Lower leg skin (tissue), 4 donors: ENCODE data around the gene SCAMP4. TPM values are rescaled to one million over a fixed set of nuclear protein-coding genes. Genes with fewer than 3 reads are reported as not detected.

Experiments
- DNase-seq, 2 donors: peaks; one replicate each; pipeline ENCODE4 v3.0.0-alpha.2; 2019; ENCODE audit warnings: low spot score in 2 of 2
- H3K4me3 ChIP-seq: fragments of 200-600 bp; sonication (generic); 2 replicates; pipeline ENCODE4 v1.5.1; 2017; ENCODE audit warnings: mild to moderate bottlenecking, low read depth; ENCODE audit not compliant: poor library complexity, severe bottlenecking
- CTCF ChIP-seq, 3 donors: fragments of 450-650 bp; IDR thresholded peaks; one replicate each; pipeline ENCODE4 v1.5.1; 2016; ENCODE audit warnings: antibody characterized with exemption in 3 of 3, mild to moderate bottlenecking in 3 of 3, moderate library complexity in 2 of 3
- POLR2A ChIP-seq, 2 donors: fragments of 450-650 bp; IDR thresholded peaks; one replicate each; pipeline ENCODE4 v1.6.1; 2016 to 2017; ENCODE audit warnings: antibody characterized with exemption in 2 of 2, mild to moderate bottlenecking in 1 of 2, moderate library complexity in 1 of 2
- WGBS, 2 donors: methylation state at CpG; one replicate each; pipeline ENCODE4 v1.1.5; 2018; 5-methylcytosine and 5-hydroxymethylcytosine counted together
- intact Hi-C: fragments of 100-400 bp; cut with DNase I; formaldehyde crosslinking; loops from one replicate; pipeline ENCODE4 v1.15.0; 2023; ENCODE audit warnings: low total_unique reads
- total RNA-seq, 4 donors: library from RNA; depleted of rRNA; stranded (reverse); fragments of >200 nt; gene quantifications; one replicate each; pipeline ENCODE4 v1.1.0, GENCODE V29; 2016

SCAMP4 gene
- total RNA-seq, 4 donors from 2014 or later = 108 to 119 (median 113) TPM

GRCh38 chr19:1949304-1950101, 44.3 kb downstream of the SCAMP4 start:
- DNase-seq = no peak
- 95% methylated on average over 41 to 44 of the region's 44 CpGs for WGBS, 2 donors
- TF ChIP-seq POLR2A (IDR thresholded peaks at IDR 0.05) (no peak), CTCF (IDR thresholded peaks at IDR 0.05) (no peak)
- intact Hi-C loops = no loop called here
- no peak overlapping the region for H3K4me3 ChIP-seq

- no peak for DNase-seq
- TF ChIP-seq CTCF (IDR thresholded peaks at IDR 0.05) = no peak
- TF ChIP-seq POLR2A (IDR thresholded peaks at IDR 0.05) = no peak
- intact Hi-C loops = no loop called here
- WGBS, 2 donors = 96 to 98% methylated on average over 15 to 16 of the region's 16 CpGs
- H3K4me3 ChIP-seq = no peak overlapping the region
Observed at GRCh38 chr19:1950640-1951039, 45.4 kb downstream of the SCAMP4 start.

GRCh38 chr19:1952635-1953034, 47.4 kb downstream of the SCAMP4 start:
- no peak for DNase-seq
- WGBS, 2 donors = 79 to 81% methylated on average over 19 to 21 of the region's 21 CpGs
- intact Hi-C loops = no loop called here

GRCh38 chr19:1953037-1953436, 47.8 kb downstream of the SCAMP4 start:
- intact Hi-C loops = no loop called here
- DNase-seq = no peak
- no peak overlapping the region for H3K4me3 ChIP-seq
- TF ChIP-seq POLR2A (IDR thresholded peaks at IDR 0.05) = no peak
- no peak for TF ChIP-seq CTCF (IDR thresholded peaks at IDR 0.05)
- 88 to 93% methylated on average over 15 to 19 of the region's 19 CpGs for WGBS, 2 donors

More at GRCh38 chr19:1952635-1953034, 47.4 kb downstream of the SCAMP4 start:
- TF ChIP-seq POLR2A (IDR thresholded peaks at IDR 0.05) = no peak
- TF ChIP-seq CTCF (IDR thresholded peaks at IDR 0.05) = no peak
- H3K4me3 ChIP-seq = no peak overlapping the region

- intact Hi-C loops = no loop called here
- no peak for DNase-seq
- TF ChIP-seq POLR2A (IDR thresholded peaks at IDR 0.05) (no peak), CTCF (IDR thresholded peaks at IDR 0.05) (no peak)
- no peak overlapping the region for H3K4me3 ChIP-seq
- 91% methylated on average over 30 to 32 of the region's 32 CpGs for WGBS, 2 donors
Observed at GRCh38 chr19:1953441-1954094, 48.4 kb downstream of the SCAMP4 start.
